ENCODE data around the gene PILRB. TPM values are rescaled to one million over a fixed set of nuclear protein-coding genes. Genes with fewer than 3 reads are reported as not detected.
"Not testable (repeated sequence)": the region's sequence is repeated elsewhere in the genome, so short reads cannot be mapped to it uniquely, and the experiment has no call there.

PILRB gene
- total RNA-seq, 1 donor from 2014 or later, result 20.8 TPM

DNA sequence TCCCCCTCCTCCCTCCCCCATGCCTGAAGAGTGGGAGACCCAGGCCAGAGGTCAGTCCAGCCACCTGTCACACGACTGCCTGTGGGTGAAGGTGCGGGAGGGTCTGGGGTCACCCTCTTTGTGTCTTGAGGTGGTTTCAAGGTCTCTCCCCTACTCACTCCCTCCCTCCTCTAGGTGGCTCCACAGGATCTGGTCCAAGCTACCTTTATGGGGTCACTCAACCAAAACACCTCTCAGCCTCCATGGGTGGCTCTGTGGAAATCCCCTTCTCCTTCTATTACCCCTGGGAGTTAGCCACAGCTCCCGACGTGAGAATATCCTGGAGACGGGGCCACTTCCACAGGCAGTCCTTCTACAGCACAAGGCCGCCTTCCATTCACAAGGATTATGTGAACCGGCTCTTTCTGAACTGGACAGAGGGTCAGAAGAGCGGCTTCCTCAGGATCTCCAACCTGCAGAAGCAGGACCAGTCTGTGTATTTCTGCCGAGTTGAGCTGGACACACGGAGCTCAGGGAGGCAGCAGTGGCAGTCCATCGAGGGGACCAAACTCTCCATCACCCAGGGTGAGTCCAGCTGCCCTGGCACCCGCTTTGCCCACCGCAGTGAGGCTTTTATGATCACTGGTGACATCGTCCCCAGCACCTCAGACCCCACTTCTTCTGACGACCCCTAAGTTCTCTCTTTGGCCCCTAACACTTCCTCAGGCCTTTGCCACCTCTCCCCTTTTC, 16.1 kb downstream of the PILRB start:
- H3K4me3 ChIP-seq (ENCODE audit: low read depth, low read length); DNase-seq (ENCODE audit: low read depth): not testable (repeated sequence)
- TF ChIP-seq, protein P1, sequence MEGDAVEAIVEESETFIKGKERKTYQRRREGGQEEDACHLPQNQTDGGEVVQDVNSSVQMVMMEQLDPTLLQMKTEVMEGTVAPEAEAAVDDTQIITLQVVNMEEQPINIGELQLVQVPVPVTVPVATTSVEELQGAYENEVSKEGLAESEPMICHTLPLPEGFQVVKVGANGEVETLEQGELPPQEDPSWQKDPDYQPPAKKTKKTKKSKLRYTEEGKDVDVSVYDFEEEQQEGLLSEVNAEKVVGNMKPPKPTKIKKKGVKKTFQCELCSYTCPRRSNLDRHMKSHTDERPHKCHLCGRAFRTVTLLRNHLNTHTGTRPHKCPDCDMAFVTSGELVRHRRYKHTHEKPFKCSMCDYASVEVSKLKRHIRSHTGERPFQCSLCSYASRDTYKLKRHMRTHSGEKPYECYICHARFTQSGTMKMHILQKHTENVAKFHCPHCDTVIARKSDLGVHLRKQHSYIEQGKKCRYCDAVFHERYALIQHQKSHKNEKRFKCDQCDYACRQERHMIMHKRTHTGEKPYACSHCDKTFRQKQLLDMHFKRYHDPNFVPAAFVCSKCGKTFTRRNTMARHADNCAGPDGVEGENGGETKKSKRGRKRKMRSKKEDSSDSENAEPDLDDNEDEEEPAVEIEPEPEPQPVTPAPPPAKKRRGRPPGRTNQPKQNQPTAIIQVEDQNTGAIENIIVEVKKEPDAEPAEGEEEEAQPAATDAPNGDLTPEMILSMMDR (IDR thresholded peaks at IDR 0.05; ENCODE audit: insufficient read depth, low read length, poor library complexity, severe bottlenecking), result peak; percentile 29

DNA sequence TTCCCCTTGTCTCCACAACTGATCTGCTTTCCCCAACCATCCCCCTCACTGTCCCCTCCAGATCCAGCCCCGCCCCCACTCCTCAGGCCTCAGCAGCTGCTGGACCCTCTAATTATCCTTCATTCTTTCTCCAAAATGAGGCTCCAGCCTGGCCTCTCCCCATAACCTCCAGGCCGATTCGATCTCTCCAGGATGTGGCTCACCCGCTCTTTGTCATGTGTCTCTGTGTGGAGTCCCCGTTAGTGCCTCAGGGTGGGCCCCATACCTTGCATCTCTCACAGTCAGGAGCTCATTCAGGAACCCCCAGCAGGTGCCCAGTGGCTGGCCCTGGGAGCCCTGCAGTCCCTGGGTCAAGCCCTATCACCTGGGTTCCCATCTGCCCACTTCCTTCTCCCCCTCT, 16.7 kb downstream of the PILRB start:
- Histone ChIP-seq H3K36me3 (ENCODE audit: control insufficient read depth, insufficient read depth, low read length) (no peaks in the 10 kb centered on the region), H3K27me3 (ENCODE audit: control insufficient read depth, insufficient read depth, low read length) (no peaks in the 10 kb centered on the region), H3K4me3 (ENCODE audit: low read depth, low read length) (no peak overlapping the region)
- TF ChIP-seq, protein P1 (IDR thresholded peaks at IDR 0.05; ENCODE audit: insufficient read depth, low read length, poor library complexity, severe bottlenecking), result no peak
- DNase-seq (ENCODE audit: low read depth), result no peak

More for the DNA sequence above, 16.1 kb downstream of the PILRB start:
- not testable (repeated sequence) for H3K27me3 ChIP-seq (ENCODE audit: control insufficient read depth, insufficient read depth, low read length); H3K36me3 ChIP-seq (ENCODE audit: control insufficient read depth, insufficient read depth, low read length)

DNA sequence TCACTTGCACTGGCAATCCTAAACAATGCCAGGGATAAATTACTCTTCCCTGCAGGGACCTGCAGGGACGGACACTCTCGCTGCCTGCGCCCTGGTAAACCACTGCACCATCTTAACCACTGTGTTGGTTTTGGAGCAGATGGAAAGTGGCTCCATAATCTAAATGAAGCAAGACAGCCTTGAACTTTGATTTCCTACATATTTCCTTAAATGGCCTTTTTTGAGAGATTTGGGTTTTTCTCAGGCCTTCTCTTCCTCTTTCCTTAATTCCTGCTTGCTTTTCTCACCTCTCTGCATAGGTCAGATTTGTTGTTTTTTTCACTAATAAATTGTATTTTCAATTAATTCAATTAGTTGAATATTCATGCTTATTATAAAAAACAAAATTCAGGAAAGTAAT, 18.1 kb downstream of the PILRB start:
- TF ChIP-seq, protein P1 (IDR thresholded peaks at IDR 0.05; ENCODE audit: insufficient read depth, low read length, poor library complexity, severe bottlenecking), result no peak
- DNase-seq (ENCODE audit: low read depth), result no peak
- H3K27me3 ChIP-seq (ENCODE audit: control insufficient read depth, insufficient read depth, low read length), result no peaks in the 10 kb centered on the region
- no peak overlapping the region for H3K4me3 ChIP-seq (ENCODE audit: low read depth, low read length)
- no peaks in the 10 kb centered on the region for H3K36me3 ChIP-seq (ENCODE audit: control insufficient read depth, insufficient read depth, low read length)

DNA sequence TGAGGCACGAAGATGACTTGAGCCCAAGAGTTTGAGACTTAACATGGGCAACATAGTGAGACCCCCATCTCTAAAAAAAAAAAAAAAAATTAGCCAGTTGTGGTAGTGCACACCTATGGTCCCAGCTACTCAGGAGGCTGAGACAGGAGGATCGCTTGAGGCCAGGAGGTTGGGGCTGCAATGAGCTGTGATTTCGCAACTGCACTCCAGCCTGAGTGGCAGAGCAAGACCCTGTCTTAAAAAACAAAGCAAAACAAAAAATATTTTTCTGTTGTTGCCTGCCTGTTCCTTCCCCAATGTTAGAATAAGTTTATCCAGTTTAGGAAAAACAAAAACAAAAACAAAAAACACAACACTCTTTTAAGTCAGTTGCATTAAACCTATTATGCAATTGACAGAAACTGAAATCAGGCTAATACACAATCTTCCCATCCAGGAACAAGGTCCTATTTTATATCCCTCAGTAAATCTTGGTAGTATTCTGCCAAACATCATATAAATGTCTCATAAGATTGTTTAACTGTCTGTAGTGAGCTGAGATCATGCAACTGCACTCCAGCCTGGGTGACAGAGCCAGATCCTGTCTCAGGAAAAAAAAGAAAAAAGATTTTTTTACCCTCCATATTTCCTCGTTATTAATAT, 20.3 kb downstream of the PILRB start:
- no peak overlapping the region for H3K4me3 ChIP-seq (ENCODE audit: low read depth, low read length)
- no peak for DNase-seq (ENCODE audit: low read depth)
- H3K27me3 ChIP-seq (ENCODE audit: control insufficient read depth, insufficient read depth, low read length), result no peaks in the 10 kb centered on the region
- TF ChIP-seq, protein P1 (IDR thresholded peaks at IDR 0.05; ENCODE audit: insufficient read depth, low read length, poor library complexity, severe bottlenecking), result no peak
- no peaks in the 10 kb centered on the region for H3K36me3 ChIP-seq (ENCODE audit: control insufficient read depth, insufficient read depth, low read length)

DNA sequence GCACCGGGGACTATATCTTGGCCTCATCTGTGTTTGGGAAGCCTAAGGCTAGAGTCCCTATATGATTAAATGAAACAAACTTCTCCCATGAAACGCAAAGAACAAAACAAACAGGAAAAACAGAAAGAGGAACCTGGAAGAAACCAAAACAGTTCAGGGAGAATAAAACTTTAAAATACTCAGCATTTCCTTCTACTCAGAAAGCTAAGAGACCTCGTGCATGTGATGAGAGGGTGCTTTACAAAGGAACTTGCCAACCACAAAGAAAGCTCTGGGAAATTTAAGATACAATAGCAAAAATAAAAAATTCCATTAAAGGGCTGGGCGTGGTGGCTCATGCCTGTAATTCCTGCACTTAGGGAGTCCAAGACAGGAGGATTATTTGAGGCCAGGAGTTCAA, 22.3 kb downstream of the PILRB start:
- TF ChIP-seq, protein P1 (IDR thresholded peaks at IDR 0.05; ENCODE audit: insufficient read depth, low read length, poor library complexity, severe bottlenecking), result no peak
- Histone ChIP-seq H3K36me3 (ENCODE audit: control insufficient read depth, insufficient read depth, low read length) (no peaks in the 10 kb centered on the region), H3K27me3 (ENCODE audit: control insufficient read depth, insufficient read depth, low read length) (no peaks in the 10 kb centered on the region), H3K4me3 (ENCODE audit: low read depth, low read length) (no peak overlapping the region)
- DNase-seq (ENCODE audit: low read depth), result no peak

DNA sequence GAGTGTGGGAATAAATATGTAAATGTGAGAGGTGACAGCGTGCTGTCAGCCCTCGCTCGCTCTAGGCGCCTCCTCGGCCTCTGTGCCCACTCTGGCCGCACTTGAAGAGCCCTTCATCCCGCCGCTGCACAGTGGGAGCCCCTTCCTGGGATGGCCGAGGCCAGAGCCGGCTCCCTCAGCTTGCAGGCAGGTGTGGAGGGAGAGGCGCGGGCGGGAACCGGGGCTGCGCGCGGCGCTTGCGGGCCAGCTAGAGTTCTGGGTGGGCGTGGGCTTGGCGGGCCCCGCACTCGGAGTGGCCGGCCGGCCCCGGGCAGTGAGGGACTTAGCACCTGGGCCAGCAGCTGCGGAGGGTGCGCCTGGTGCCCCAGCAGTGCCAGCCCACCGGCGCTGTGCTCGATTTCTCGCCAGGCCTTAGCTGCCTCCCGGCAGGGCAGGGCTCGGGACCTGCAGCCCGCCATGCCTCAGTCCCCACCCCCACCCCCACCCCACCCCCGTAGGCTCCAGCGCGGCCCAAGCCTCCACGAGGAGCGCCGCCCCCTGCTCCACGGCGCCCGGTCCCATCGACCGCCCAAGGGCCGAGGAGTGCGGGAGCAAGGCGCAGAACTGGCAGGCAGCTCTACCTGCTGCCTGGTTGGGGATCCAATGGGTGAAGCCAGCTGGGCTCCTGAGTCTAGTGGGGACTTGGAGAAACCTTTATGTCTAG, 23.8 kb downstream of the PILRB start:
- DNase-seq (ENCODE audit: low read depth); H3K4me3 ChIP-seq (ENCODE audit: low read depth, low read length); H3K27me3 ChIP-seq (ENCODE audit: control insufficient read depth, insufficient read depth, low read length); H3K36me3 ChIP-seq (ENCODE audit: control insufficient read depth, insufficient read depth, low read length): not testable (repeated sequence)

DNA sequence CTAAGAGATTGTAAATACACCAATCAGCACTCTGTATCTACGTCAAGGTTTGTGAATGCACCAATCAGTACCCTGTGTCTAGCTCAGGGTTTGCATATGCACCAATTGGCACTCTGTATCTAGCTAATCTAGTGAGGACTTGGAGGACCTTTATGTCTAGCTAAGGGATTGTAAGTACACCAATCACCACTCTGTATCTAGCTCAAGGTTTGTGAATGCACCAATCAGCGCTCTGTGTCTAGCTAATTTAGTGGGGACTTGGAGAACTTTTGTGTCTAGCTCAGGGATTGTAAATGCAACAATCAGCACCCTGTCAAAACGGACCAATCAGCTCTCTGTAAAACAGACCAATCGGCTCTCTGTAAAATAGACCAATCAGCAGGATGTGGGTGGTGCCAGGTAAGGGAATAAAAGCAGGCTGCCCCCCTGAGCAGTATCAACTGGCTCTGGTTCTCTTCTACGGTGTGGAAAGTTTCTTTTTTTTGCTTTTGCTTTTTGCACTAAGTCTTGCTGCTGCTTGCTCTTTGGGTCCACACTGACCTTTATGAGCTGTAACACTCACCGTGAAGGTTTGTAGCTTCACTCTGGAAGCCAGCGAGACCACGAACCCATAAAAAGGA, 24.4 kb downstream of the PILRB start:
- H3K36me3 ChIP-seq (ENCODE audit: control insufficient read depth, insufficient read depth, low read length); H3K27me3 ChIP-seq (ENCODE audit: control insufficient read depth, insufficient read depth, low read length); H3K4me3 ChIP-seq (ENCODE audit: low read depth, low read length); DNase-seq (ENCODE audit: low read depth): not testable (repeated sequence)
